Myocyte (in vitro differentiated cells): ENCODE data around the gene LRWD1. TPM values are rescaled to one million over a fixed set of nuclear protein-coding genes. Genes with fewer than 3 reads are reported as not detected.
A peak's percentile ranks its signal among the peaks of the same experiment; 100 is the strongest.

Experiments used
- DNase-seq: peaks from one replicate; pipeline ENCODE4 v3.0.0-alpha.2; 2012; ENCODE audit warnings: low read depth
- polyA plus RNA-seq: library from polyadenylated mRNA; unstranded; fragments of >200 nt; gene quantifications from one replicate; pipeline ENCODE4 v1.2.1, GENCODE V29; 2012; ENCODE audit warnings: missing spikeins
- total RNA-seq: library from RNA; depleted of rRNA; stranded (reverse); fragments of >200 nt; gene quantifications from 2 replicates; pipeline ENCODE4 v1.2.3, GENCODE V29; 2014

The LRWD1 gene
- total RNA-seq, result 41.3 and 52.0 TPM in 2 replicates
- polyA plus RNA-seq, result 25.9 TPM

DNA sequence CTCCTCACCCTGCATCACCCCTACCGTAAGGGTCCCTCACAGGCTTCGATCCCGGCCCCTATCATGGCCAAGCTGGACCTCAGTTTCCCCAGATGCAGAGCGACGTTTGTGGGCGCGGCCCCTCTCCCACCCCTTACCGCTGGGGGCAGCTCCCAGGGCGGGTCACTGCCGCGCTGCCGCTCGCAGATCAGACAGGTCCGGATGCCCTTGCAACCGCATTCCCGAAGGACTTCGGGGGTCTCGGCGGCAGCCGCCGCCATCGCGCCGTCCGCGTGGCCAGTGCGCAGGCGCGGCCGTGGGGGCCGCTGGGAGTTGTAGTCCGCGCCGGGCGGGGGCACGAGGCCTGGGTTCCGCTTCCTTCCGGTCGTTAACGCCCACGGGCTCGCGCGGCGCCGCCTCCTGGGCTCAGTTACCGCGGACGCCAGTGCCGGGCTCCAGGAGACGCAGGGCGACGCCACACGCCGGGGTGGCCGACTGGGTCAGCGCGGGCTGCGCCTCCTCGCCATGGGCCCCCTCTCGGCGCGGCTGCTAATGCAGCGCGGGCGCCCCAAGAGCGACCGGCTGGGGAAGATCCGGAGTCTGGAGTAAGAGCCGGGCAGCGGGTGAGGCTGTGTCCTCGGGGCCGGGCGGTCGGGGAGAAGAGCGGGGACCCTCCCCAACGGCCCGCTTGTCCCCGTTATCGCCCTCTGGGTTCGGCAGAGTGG, at the start of gene LRWD1, which contains the start of gene ALKBH4:
TSS of gene LRWD1 (plus strand) at position 408 of the 704 bp plus-strand sequence. CDS start at position 505, 97 bp downstream.
TSS of gene ALKBH4 (minus strand) at position 287 of the 704 bp plus-strand sequence. CDS start at position 260, 27 bp downstream.
- DNase-seq, result peak; percentile 97

- DNase-seq, result no peak
These were observed 49.0 kb upstream of the LRWD1 start for GRCh38 chr7:102415685-102416225.

- DNase-seq, result no peak
These were observed 48.4 kb upstream of the LRWD1 start for GRCh38 chr7:102416406-102416805.

DNA sequence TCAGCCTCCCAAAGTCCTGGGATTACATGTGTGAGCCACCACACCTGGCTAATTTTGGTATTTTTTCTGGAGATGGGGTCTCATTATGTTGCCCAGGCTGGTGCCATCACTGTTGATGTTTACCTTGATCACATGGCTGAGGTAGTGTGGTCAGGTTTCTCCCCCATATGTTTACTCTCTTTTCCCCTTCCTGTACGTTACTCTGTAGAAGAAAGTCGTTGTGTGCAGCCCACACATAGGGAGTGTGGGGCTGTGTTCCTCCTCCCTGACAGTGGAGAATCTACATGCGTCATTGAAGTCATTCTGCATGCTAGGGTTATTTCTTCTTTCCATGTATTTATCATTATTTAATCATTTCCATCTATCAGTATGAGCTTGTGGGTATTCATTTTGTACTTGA, 47.7 kb upstream of the LRWD1 start:
- DNase-seq, result no peak

GRCh38 chr7:102418592-102418991, 46.2 kb upstream of the LRWD1 start:
- DNase-seq, result no peak

DNA sequence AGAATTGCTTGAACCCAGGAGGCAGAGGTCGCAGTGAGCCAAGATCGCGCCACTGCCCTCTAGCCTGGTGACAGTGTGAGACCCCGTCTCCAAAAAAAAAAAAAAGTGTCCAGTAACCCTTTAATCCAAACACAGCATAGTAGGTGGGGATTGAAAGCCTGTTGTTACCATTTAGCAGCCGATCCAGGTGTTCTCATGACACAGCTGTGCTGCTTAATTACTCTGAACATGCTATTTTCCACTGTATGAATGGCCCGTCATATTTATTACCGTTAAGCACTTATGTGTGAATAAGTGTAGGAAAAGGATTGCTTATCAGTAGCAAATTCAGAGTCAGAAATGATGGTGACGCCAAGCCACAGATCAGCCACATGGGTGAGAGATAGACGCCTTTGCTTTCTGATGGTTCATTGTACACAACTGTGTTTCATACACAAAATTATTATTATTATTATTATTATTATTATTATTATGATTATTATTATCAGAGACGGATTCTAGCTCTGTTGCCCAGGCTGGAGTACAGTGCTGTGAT, 43.0 kb upstream of the LRWD1 start:
- DNase-seq, result no peak

GRCh38 chr7:102424129-102424551, 40.6 kb upstream of the LRWD1 start:
- peak; percentile 87 for DNase-seq

DNA sequence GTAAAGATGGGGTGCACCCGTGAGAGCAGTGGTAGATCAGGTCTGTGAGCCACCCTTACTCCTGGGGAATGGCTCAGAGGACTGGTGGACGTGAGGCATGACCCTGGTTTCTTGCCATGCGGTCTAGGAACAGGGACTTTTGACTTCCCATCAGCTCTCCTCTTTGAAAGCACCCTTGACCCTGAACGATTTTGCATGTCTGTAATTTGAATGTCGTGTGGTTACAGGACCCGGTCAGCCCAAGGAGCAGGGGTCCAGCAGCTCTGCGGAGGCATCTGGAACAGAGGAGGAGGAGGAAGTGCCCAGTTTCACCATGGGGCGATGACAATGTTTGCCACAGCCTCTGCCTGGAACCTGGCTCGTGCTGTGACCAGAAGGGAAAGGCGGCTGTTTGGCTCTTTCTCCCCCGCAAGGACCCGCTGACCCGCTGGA, 40.0 kb upstream of the LRWD1 start:
- DNase-seq, result no peak

DNA sequence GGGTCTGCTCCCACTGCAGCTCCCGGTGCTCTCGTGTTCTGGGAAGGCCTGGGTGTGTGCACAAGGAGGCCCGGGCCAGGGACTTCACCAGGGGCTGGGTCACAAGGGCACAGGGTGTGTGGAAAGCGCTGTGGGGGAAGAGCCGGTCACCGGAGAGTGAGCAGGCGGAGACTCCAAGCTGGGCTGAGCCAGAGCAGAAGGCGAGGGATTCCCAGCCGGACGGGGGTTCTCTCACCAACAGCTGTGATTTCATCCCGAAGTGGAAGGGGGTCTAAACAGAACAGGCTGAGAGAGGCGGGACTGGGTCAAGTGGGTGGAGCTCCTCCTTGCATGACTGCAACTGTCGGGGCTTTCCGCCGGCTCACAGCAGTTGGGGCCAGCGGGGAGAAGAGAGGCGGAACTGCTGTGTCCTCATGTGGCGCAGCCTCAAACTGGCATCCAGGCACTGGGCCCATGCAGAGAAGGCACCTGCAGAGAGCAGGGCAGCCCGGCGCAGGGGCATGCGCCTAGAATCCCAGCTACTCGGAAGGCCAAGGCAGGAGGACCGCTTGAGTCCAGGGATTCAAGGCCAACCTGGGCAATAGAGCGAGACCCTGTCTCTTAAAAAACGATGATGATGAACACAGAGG, 39.0 kb upstream of the LRWD1 start:
- no peak for DNase-seq

DNA sequence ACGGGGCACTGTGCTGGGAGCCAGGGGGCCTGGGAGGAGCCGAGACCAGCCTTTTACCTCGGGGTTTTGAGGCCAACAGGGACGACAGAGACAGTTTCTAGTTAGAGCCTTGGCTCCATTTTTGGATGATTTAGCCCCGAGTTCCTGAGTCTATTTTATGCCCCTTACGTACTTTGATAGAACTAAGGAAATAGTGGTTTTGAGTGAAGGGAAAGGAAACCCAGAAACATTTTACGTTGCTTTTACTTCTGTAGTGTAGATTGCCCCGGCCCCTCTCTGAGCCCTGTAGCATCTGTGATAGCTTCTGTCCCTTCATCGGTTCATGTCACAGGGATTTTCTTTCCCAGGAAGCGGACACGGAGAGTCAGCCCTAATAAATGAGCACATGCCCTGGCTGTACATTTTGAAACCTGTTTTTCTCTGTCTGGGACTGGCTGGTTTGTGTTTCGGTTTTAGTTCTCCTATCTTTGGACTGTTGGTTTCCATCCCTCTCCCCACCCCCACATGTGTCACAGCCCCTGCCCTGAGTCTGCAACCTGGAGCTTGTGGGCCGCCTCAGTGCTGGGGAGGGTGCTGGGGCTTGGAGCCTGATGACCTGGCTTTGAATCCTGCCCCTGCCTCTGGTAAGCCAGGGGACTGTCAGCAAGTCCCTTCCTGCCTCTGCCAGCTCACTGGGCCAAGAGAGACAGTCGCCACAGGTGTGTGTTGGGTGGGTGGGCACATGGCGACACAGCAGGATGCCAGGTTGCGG, 38.3 kb upstream of the LRWD1 start:
- DNase-seq, result no peak

- no peak for DNase-seq
These were observed 37.8 kb upstream of the LRWD1 start for GRCh38 chr7:102427019-102427405.

- no peak for DNase-seq
These were observed 35.5 kb upstream of the LRWD1 start for GRCh38 chr7:102429141-102429899.

GRCh38 chr7:102431617-102432298, 33.0 kb upstream of the LRWD1 start:
- no peak for DNase-seq

- no peak for DNase-seq
These were observed 32.2 kb upstream of the LRWD1 start for GRCh38 chr7:102432442-102433218.

GRCh38 chr7:102433219-102434038, 31.4 kb upstream of the LRWD1 start, which contains the start of gene ORAI2:
TSS of gene ORAI2 (plus strand) at chr7:102433575. CDS start at chr7:102438957, 5,382 bp downstream.
- DNase-seq, result peak; percentile 75

- no peak for DNase-seq
These were observed 30.7 kb upstream of the LRWD1 start for GRCh38 chr7:102434039-102434486.

DNA sequence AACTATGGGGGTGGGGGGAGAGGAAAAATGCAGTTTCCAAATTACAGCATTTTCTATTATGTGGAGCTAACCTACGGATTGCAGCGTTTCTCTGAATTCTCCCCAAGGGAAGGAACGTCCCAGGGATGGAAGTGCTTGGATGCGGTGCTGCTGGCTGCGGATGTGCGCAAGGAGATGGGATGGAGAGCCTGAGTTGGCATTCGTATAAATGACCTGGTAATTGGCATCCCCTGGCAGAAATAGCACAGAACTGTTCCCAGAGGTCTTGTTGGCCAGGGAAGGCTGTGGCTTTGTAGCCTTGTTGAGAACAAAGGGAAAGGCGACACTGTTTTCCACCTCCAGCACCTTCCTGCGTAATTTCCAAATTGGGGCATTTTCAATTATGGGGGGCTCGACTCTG, 28.7 kb upstream of the LRWD1 start:
- no peak for DNase-seq
